DND-41 (cell line): ENCODE results near the gene APEH.

Experiments used
- ATAC-seq: fragments of 200-7000 bp; cut with Tn5 transposase; 3 replicates; pipeline ENCODE4 v1.9.1; 2021; ENCODE audit warnings: low read depth; ENCODE audit not compliant: insufficient read depth
- DNase-seq: peaks from one replicate; pipeline ENCODE4 v3.0.0-alpha.2; 2020
- H2AFZ ChIP-seq: 2 replicates; pipeline ENCODE4 v1.6.0; 2012; ENCODE audit warnings: low read depth, low read length
- H3K27ac ChIP-seq: 2 replicates; pipeline ENCODE4 v1.5.1; 2012; ENCODE audit warnings: low read length, inconsistent platforms
- H3K27me3 ChIP-seq: fragments of 200-600 bp; sonication (generic); 2 replicates; pipeline ENCODE4 v1.6.0; 2012; ENCODE audit warnings: low read length, mild to moderate bottlenecking, inconsistent platforms; ENCODE audit not compliant: insufficient read depth, poor library complexity
- H3K36me3 ChIP-seq: 2 replicates; pipeline ENCODE4 v1.5.1; 2012; ENCODE audit warnings: low read length, inconsistent platforms; ENCODE audit not compliant: insufficient read depth
- H3K4me1 ChIP-seq: 2 replicates; pipeline ENCODE4 v1.5.1; 2012; ENCODE audit warnings: mild to moderate bottlenecking, low read length; ENCODE audit not compliant: insufficient read depth
- H3K4me2 ChIP-seq: 2 replicates; pipeline ENCODE4 v1.6.0; 2012; ENCODE audit warnings: mild to moderate bottlenecking, moderate library complexity, low read length, inconsistent platforms; ENCODE audit not compliant: insufficient read depth
- H3K4me3 ChIP-seq, 2 experiments: fragments of 200-600 bp in 1 of 2; shearing (Covaris generic) in 1 of 2; 2 replicates each; pipeline ENCODE4 v1.5.1; 2012 to 2016; ENCODE audit warnings: inconsistent platforms in 2 of 2, low read length in 2 of 2, mild to moderate bottlenecking in 2 of 2, low read depth in 1 of 2, moderate library complexity in 1 of 2
- H3K79me2 ChIP-seq: 2 replicates; pipeline ENCODE4 v1.6.0; 2012; ENCODE audit warnings: low read length, inconsistent platforms; ENCODE audit not compliant: insufficient read depth
- H3K9ac ChIP-seq: 2 replicates; pipeline ENCODE4 v1.6.0; 2012; ENCODE audit warnings: low read depth, mild to moderate bottlenecking, inconsistent platforms, low read length, moderate library complexity
- H3K9me3 ChIP-seq: 2 replicates; pipeline ENCODE4 v1.5.1; 2012; ENCODE audit warnings: low read length, moderate library complexity, mild to moderate bottlenecking, inconsistent platforms; ENCODE audit not compliant: insufficient read depth, severe bottlenecking
- H4K20me1 ChIP-seq: 2 replicates; pipeline ENCODE4 v1.6.0; 2012; ENCODE audit warnings: low read length; ENCODE audit not compliant: insufficient read depth
- CTCF ChIP-seq: IDR thresholded peaks from 2 replicates; pipeline ENCODE4 v1.5.1; 2012; ENCODE audit warnings: borderline replicate concordance, low read length, moderate library complexity, mild to moderate bottlenecking; ENCODE audit not compliant: poor library complexity, severe bottlenecking; ENCODE audit errors: extremely low read depth
- EZH2 ChIP-seq: IDR thresholded peaks from 3 replicates; pipeline ENCODE4 v1.6.1; 2012; ENCODE audit warnings: borderline replicate concordance, low read depth, mild to moderate bottlenecking, moderate library complexity, low read length, inconsistent platforms; ENCODE audit not compliant: severe bottlenecking

APEH gene

GRCh38 chr3:49700453-49701128 lies 26.4 kb downstream of the APEH start:
- DNase-seq (no peak), ATAC-seq (no peak)
- no peaks in the 10 kb centered on the region for H3K79me2 ChIP-seq
- H3K4me1 ChIP-seq, result no peaks in the 10 kb centered on the region
- H2AFZ ChIP-seq, result no peak overlapping the region
- H3K9ac ChIP-seq, result no peak overlapping the region
- TF ChIP-seq EZH2, result no peak
- TF ChIP-seq CTCF, result peak; percentile 43
- H4K20me1 ChIP-seq, result peaks cover 4% of the 10 kb centered on the region; the same call in 1 of the 2 replicates
- no peak overlapping the region for H3K4me3 ChIP-seq
- peaks cover 68% of the 10 kb centered on the region for H3K36me3 ChIP-seq
- no peak overlapping the region for H3K27ac ChIP-seq
- no peaks in the 10 kb centered on the region for H3K9me3 ChIP-seq
- H3K4me2 ChIP-seq, result no peak overlapping the region
- no peaks in the 10 kb centered on the region for H3K27me3 ChIP-seq

- Histone ChIP-seq H3K36me3 (peaks cover 75% of the 10 kb centered on the region), H3K4me1 (no peaks in the 10 kb centered on the region), H3K9ac (no peak overlapping the region), H3K27me3 (no peaks in the 10 kb centered on the region), H3K4me2 (no peak overlapping the region), H3K79me2 (no peaks in the 10 kb centered on the region), H3K4me3 (no peak overlapping the region), H2AFZ (no peak overlapping the region), H3K9me3 (no peaks in the 10 kb centered on the region), H3K27ac (no peak overlapping the region), H4K20me1 (peaks cover 4% of the 10 kb centered on the region; the same call in 1 of the 2 replicates)
- no peak for TF ChIP-seq EZH2
- peak; percentile 52 for TF ChIP-seq CTCF
- no peak for DNase-seq
- no peak for ATAC-seq
These were observed 27.4 kb downstream of the APEH start for GRCh38 chr3:49701388-49702077.

GRCh38 chr3:49702672-49703071 lies 28.5 kb downstream of the APEH start:
- ATAC-seq (no peak), DNase-seq (no peak)
- H4K20me1 ChIP-seq, result peaks cover 4% of the 10 kb centered on the region; the same call in 1 of the 2 replicates
- no peak overlapping the region for H3K4me2 ChIP-seq
- TF ChIP-seq CTCF (no peak), EZH2 (no peak)
- peaks cover 80% of the 10 kb centered on the region for H3K36me3 ChIP-seq
- H3K9me3 ChIP-seq, result no peaks in the 10 kb centered on the region
- H3K4me3 ChIP-seq, result no peak overlapping the region
- H2AFZ ChIP-seq, result no peak overlapping the region
- H3K79me2 ChIP-seq, result no peaks in the 10 kb centered on the region
- H3K9ac ChIP-seq, result no peak overlapping the region
- H3K27ac ChIP-seq, result no peak overlapping the region
- H3K27me3 ChIP-seq, result no peaks in the 10 kb centered on the region
- no peaks in the 10 kb centered on the region for H3K4me1 ChIP-seq
